Posterior vena cava (tissue), 2 donors: Measurements from ENCODE around the gene ATP6V0E2. TPM values are rescaled to one million over a fixed set of nuclear protein-coding genes. Genes with fewer than 3 reads are reported as not detected.

ENCODE experiments used
- DNase-seq: peaks from one replicate; pipeline ENCODE4 v3.0.0-alpha.2; 2020; ENCODE audit warnings: low spot score
- intact Hi-C, 2 donors: fragments of 100-400 bp; cut with DNase I; formaldehyde crosslinking; loops; one replicate each; pipeline versions ENCODE4 v1.14.1 to v1.14.2; 2022 to 2023
- total RNA-seq, 2 donors: library from RNA; stranded (reverse); fragmentation: NEBNext Ultra II Directional; extraction: Animal tissue kit (Norgen Biotek cat#: 25700); gene quantifications; one replicate each; pipeline ENCODE4 v1.2.1, GENCODE V29; 2021
- donor health status: DM: yes; HTN: yes; CAD: no.
- donor health status: DM: yes; HTN: yes; CAD: no.

Gene ATP6V0E2
- total RNA-seq, 2 donors from 2014 or later, result 13.0 to 13.2 TPM

- intact Hi-C loops, result no loop called here
- DNase-seq, result peak; percentile 94
Observed at GRCh38 chr7:149872419-149873073, 1.2 kb upstream of the ATP6V0E2 start.

GRCh38 chr7:149873970-149874643 is 338 bp downstream of the ATP6V0E2 start:
- no peak for DNase-seq
- intact Hi-C loops, result no loop called here

GRCh38 chr7:149874644-149875028 is 867 bp downstream of the ATP6V0E2 start:
- intact Hi-C loops, result no loop called here
- DNase-seq, result no peak

- no peak for DNase-seq
- intact Hi-C loops, result no loop called here
Observed at GRCh38 chr7:149875396-149875795, 1.6 kb downstream of the ATP6V0E2 start.

GRCh38 chr7:149877890-149878522 is 4.2 kb downstream of the ATP6V0E2 start:
- intact Hi-C loops, result no loop called here
- DNase-seq, result no peak

- no peak for DNase-seq
Observed at GRCh38 chr7:149878523-149878921, 4.8 kb downstream of the ATP6V0E2 start.

GRCh38 chr7:149879271-149879743 is 5.5 kb downstream of the ATP6V0E2 start:
- intact Hi-C loops, result no loop called here
- no peak for DNase-seq

More at GRCh38 chr7:149878523-149878921, 4.8 kb downstream of the ATP6V0E2 start:
- intact Hi-C loops, result no loop called here

- intact Hi-C loops, result loop anchor here in 1 of 2 donors (10.0 kb wide), 1 partner anchor 165 kb away; no protein-coding TSS in a partner anchor
- DNase-seq, result peak; percentile 72
Observed at GRCh38 chr7:149879766-149880637, 6.2 kb downstream of the ATP6V0E2 start.

GRCh38 chr7:149880638-149881311 is 7.0 kb downstream of the ATP6V0E2 start:
- DNase-seq, result no peak
- intact Hi-C loops, result loop anchor here in 1 of 2 donors (10.0 kb wide), 1 partner anchor 164 kb away; no protein-coding TSS in a partner anchor

- intact Hi-C loops, result loop anchor here in 1 of 2 donors (10.0 kb wide), 1 partner anchor 163 kb away; no protein-coding TSS in a partner anchor
- peak; percentile 79 for DNase-seq
Observed at GRCh38 chr7:149881328-149882247, 7.8 kb downstream of the ATP6V0E2 start.

GRCh38 chr7:149882248-149883047 is 8.7 kb downstream of the ATP6V0E2 start:
- intact Hi-C loops, result loop anchor here in 1 of 2 donors (10.0 kb wide), 1 partner anchor 162 kb away; no protein-coding TSS in a partner anchor
- no peak for DNase-seq

- no peak for DNase-seq
- intact Hi-C loops, result loop anchor here in 1 of 2 donors (10.0 kb wide), 1 partner anchor 162 kb away; no protein-coding TSS in a partner anchor
Observed at GRCh38 chr7:149883048-149883438, 9.3 kb downstream of the ATP6V0E2 start.

- peak; percentile 88 for DNase-seq
- intact Hi-C loops, result loop anchor here in 1 of 2 donors (10.0 kb wide), 1 partner anchor 161 kb away; no protein-coding TSS in a partner anchor
Observed at GRCh38 chr7:149883452-149883861, 9.7 kb downstream of the ATP6V0E2 start.

GRCh38 chr7:149884016-149884415 is 10.2 kb downstream of the ATP6V0E2 start:
- peak; percentile 67 for DNase-seq
- intact Hi-C loops, result loop anchor here in 1 of 2 donors (10.0 kb wide), 1 partner anchor 161 kb away; no protein-coding TSS in a partner anchor

GRCh38 chr7:149884541-149884940 is 10.8 kb downstream of the ATP6V0E2 start:
- intact Hi-C loops, result loop anchor here in 1 of 2 donors (10.0 kb wide), 1 partner anchor 160 kb away; no protein-coding TSS in a partner anchor
- DNase-seq, result peak; percentile 83
